LNCaP clone FGC (cell line): Measurements from ENCODE around the gene TRPM3.

Experiments used
- DNase-seq: peaks from one replicate; pipeline ENCODE4 v3.0.0-alpha.2; 2011; ENCODE audit warnings: low read depth
- H3K4me3 ChIP-seq: 2 replicates; pipeline ENCODE4 v1.5.1; 2011; ENCODE audit warnings: mild to moderate bottlenecking, low read depth, low read length, control low read depth
- CTCF ChIP-seq: IDR thresholded peaks from 2 replicates; pipeline ENCODE4 v1.5.1; 2012; ENCODE audit warnings: mild to moderate bottlenecking; ENCODE audit not compliant: control insufficient read depth, insufficient read depth; ENCODE audit errors: extremely low read depth

The TRPM3 gene

GRCh38 chr9:70499621-70500020 lies 621.8 kb downstream of the TRPM3 start:
- no peak for DNase-seq
- no peak for TF ChIP-seq CTCF
- no peak overlapping the region for H3K4me3 ChIP-seq

GRCh38 chr9:70498866-70499265 lies 622.6 kb downstream of the TRPM3 start:
- no peak for TF ChIP-seq CTCF
- H3K4me3 ChIP-seq: no peak overlapping the region
- no peak for DNase-seq

- DNase-seq: no peak
- H3K4me3 ChIP-seq: no peak overlapping the region
- no peak for TF ChIP-seq CTCF
Measured at GRCh38 chr9:70496244-70496643, 625.2 kb downstream of the TRPM3 start.

GRCh38 chr9:70495514-70495913 lies 625.9 kb downstream of the TRPM3 start:
- H3K4me3 ChIP-seq: no peak overlapping the region
- no peak for DNase-seq
- no peak for TF ChIP-seq CTCF

GRCh38 chr9:70494221-70494620 lies 627.2 kb downstream of the TRPM3 start:
- H3K4me3 ChIP-seq: no peak overlapping the region
- DNase-seq: no peak
- TF ChIP-seq CTCF: no peak

GRCh38 chr9:70493029-70493428 lies 628.4 kb downstream of the TRPM3 start:
- no peak overlapping the region for H3K4me3 ChIP-seq
- no peak for DNase-seq
- no peak for TF ChIP-seq CTCF

- DNase-seq: peak; percentile 54
- no peak for TF ChIP-seq CTCF
Measured at GRCh38 chr9:70492319-70492777, 629.1 kb downstream of the TRPM3 start.

More at GRCh38 chr9:70492319-70492777, 629.1 kb downstream of the TRPM3 start:
- H3K4me3 ChIP-seq: no peak overlapping the region
